SK-N-SH treated with all-trans-retinoic acid at 6 μM for 48 hours (cell line): ENCODE data around the gene PSG4.
"Not testable (repeated sequence)": the region's sequence is repeated elsewhere in the genome, so short reads cannot be mapped to it uniquely, and the experiment has no call there.

ENCODE experiments used
- ATAC-seq: fragments of 200-7000 bp; cut with Tn5 transposase; 3 replicates; pipeline ENCODE4 v1.9.1; 2020; ENCODE audit warnings: mild to moderate bottlenecking, moderate library complexity
- ARNTL ChIP-seq: fragments of 450-650 bp; formaldehyde crosslinking; IDR thresholded peaks from 2 replicates; pipeline ENCODE4 v1.5.0; 2020; ENCODE audit warnings: low read depth, mild to moderate bottlenecking, moderate library complexity, borderline replicate concordance
- BACH2 ChIP-seq: fragments of 250-450 bp; sonication (Bioruptor Pico); IDR thresholded peaks from 2 replicates; pipeline ENCODE4 v1.9.0; 2021; ENCODE audit warnings: mild to moderate bottlenecking, borderline replicate concordance
- CREB5 ChIP-seq: fragments of 250-450 bp; sonication (Bioruptor Pico); IDR thresholded peaks from 2 replicates; pipeline ENCODE4 v1.5.1; 2020; ENCODE audit warnings: low read depth, mild to moderate bottlenecking, moderate library complexity
- CSDC2 ChIP-seq: fragments of 250-450 bp; sonication (Bioruptor Pico); IDR thresholded peaks from 2 replicates; pipeline ENCODE4 v1.5.0; 2020; ENCODE audit warnings: mild to moderate bottlenecking, moderate library complexity
- ESRRG ChIP-seq: fragments of 250-450 bp; sonication (Bioruptor Pico); IDR thresholded peaks from 2 replicates; pipeline ENCODE4 v1.6.1; 2021; ENCODE audit warnings: mild to moderate bottlenecking
- GLIS3 ChIP-seq: fragments of 250-450 bp; sonication (Bioruptor Pico); IDR thresholded peaks from 2 replicates; pipeline ENCODE4 v1.5.0; 2020; ENCODE audit warnings: mild to moderate bottlenecking, moderate library complexity
- ISL1 ChIP-seq: fragments of 250-450 bp; sonication (Bioruptor Pico); IDR thresholded peaks from 2 replicates; pipeline ENCODE4 v2.1.2; 2022; ENCODE audit warnings: mild to moderate bottlenecking, moderate library complexity
- OSR1 ChIP-seq: fragments of 250-450 bp; sonication (Bioruptor Pico); IDR thresholded peaks from 2 replicates; pipeline ENCODE4 v1.8.0; 2022; ENCODE audit warnings: moderate library complexity, mild to moderate bottlenecking, inconsistent platforms
- PPARA ChIP-seq: fragments of 250-450 bp; sonication (Bioruptor Pico); IDR thresholded peaks from 2 replicates; pipeline ENCODE4 v1.5.0; 2020; ENCODE audit warnings: mild to moderate bottlenecking, borderline replicate concordance
- SNAI2 ChIP-seq: fragments of 250-450 bp; sonication (Bioruptor Pico); IDR thresholded peaks from 2 replicates; pipeline ENCODE4 v1.5.0; 2020; ENCODE audit warnings: mild to moderate bottlenecking, moderate library complexity
- TCF4 ChIP-seq: fragments of 250-450 bp; sonication (Bioruptor Pico); IDR thresholded peaks from 2 replicates; pipeline ENCODE4 v1.8.0; 2021; ENCODE audit warnings: mild to moderate bottlenecking, moderate library complexity, borderline replicate concordance
- ZC3H10 ChIP-seq: fragments of 250-450 bp; sonication (Bioruptor Pico); IDR thresholded peaks from 2 replicates; pipeline ENCODE4 v1.5.1; 2021; ENCODE audit warnings: mild to moderate bottlenecking, moderate library complexity
- ZFP3 ChIP-seq: fragments of 250-450 bp; sonication (Bioruptor Pico); IDR thresholded peaks from 2 replicates; pipeline ENCODE4 v1.5.0; 2020; ENCODE audit warnings: mild to moderate bottlenecking, moderate library complexity
- ZFP30 ChIP-seq: fragments of 450-650 bp; formaldehyde crosslinking; IDR thresholded peaks from 2 replicates; pipeline ENCODE4 v1.5.0; 2022; ENCODE audit warnings: mild to moderate bottlenecking, moderate library complexity
- ZNF565 ChIP-seq: fragments of 450-650 bp; formaldehyde crosslinking; conservative IDR thresholded peaks from 2 replicates; pipeline ENCODE4 v1.5.0; 2020; ENCODE audit warnings: low read depth, mild to moderate bottlenecking, moderate library complexity
- ZNF8 ChIP-seq: fragments of 450-650 bp; formaldehyde crosslinking; IDR thresholded peaks from 2 replicates; pipeline ENCODE4 v1.5.0; 2020; ENCODE audit warnings: mild to moderate bottlenecking, moderate library complexity
- TF ChIP-seq, protein P1 (sequence below): fragments of 250-450 bp; sonication (Bioruptor Pico); IDR thresholded peaks from 2 replicates; pipeline ENCODE4 v1.5.1; 2021; ENCODE audit warnings: mild to moderate bottlenecking, moderate library complexity
- TF ChIP-seq, protein P2 (sequence below): fragments of 250-450 bp; sonication (Bioruptor Pico); IDR thresholded peaks from 2 replicates; pipeline ENCODE4 v1.8.0; 2021; ENCODE audit warnings: low read depth, mild to moderate bottlenecking, moderate library complexity, borderline replicate concordance
- TF ChIP-seq, protein P3 (sequence below): fragments of 250-450 bp; sonication (Bioruptor Pico); IDR thresholded peaks from 2 replicates; pipeline ENCODE4 v1.5.0; 2020; ENCODE audit warnings: mild to moderate bottlenecking, moderate library complexity

The PSG4 gene

DNA sequence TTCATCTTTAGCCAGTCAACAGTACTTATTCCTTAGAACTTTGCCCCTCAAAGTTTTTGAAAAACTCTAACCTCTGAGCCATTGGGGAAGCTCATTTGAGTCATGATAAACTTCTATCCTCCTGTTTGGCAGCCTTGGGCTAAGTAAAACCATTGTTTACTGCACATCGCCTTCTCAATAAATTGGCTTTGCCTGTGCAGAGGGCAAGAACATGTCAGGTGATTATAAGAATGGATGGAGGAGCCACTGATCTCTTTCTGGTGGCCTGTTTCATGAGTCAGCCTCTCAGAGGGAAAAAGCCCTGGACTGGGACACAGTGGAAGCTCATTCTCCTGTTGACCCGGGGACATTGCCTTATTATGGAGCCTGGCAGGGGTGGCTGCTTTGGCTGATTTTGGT, 19.4 kb upstream of the PSG4 start:
- ATAC-seq: no peak
- TF ChIP-seq TCF4 (no peak), ZC3H10 (no peak), ZFP30 (CRISPR knock-in tag) (no peak), OSR1 (CRISPR knock-in tag) (no peak), ZFP3 (no peak), SNAI2 (no peak), ZNF8 (CRISPR knock-in tag) (no peak)

GRCh38 chr19:43224201-43224854, 18.9 kb upstream of the PSG4 start:
- ATAC-seq: not testable (repeated sequence)

- ATAC-seq: not testable (repeated sequence)
Measured at GRCh38 chr19:43221891-43222290, 16.5 kb upstream of the PSG4 start.

- ATAC-seq: not testable (repeated sequence)
Measured at GRCh38 chr19:43219136-43219535, 13.7 kb upstream of the PSG4 start.

DNA sequence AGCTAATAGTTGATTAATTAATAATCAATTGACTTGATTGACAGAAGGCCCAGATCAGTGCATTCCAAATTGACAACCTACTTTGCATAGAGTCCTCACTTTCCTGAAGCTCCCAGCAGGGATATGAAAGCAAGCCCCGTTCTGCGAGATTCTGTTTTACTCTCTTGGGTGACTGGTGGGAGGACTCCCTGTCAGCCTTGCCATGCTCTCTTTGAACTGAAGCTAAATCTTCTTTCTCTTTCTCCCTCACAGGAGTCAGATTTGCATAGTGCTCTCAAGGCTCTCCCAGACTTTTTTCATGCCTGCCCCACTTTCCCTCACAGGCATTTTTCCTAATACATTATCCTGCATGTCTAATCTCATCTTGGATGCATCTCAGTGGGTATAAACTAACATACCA, 10.4 kb upstream of the PSG4 start:
- not testable (repeated sequence) for ATAC-seq

GRCh38 chr19:43207991-43208390, 2.6 kb upstream of the PSG4 start:
- TF ChIP-seq, protein P1, sequence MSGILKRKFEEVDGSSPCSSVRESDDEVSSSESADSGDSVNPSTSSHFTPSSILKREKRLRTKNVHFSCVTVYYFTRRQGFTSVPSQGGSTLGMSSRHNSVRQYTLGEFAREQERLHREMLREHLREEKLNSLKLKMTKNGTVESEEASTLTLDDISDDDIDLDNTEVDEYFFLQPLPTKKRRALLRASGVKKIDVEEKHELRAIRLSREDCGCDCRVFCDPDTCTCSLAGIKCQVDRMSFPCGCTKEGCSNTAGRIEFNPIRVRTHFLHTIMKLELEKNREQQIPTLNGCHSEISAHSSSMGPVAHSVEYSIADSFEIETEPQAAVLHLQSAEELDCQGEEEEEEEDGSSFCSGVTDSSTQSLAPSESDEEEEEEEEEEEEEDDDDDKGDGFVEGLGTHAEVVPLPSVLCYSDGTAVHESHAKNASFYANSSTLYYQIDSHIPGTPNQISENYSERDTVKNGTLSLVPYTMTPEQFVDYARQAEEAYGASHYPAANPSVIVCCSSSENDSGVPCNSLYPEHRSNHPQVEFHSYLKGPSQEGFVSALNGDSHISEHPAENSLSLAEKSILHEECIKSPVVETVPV: no peak
- no peak for TF ChIP-seq ZNF8 (CRISPR knock-in tag)
- no peak for TF ChIP-seq ZNF565 (CRISPR knock-in tag)
- no peak for TF ChIP-seq CSDC2 (CRISPR knock-in tag)
- no peak for TF ChIP-seq ESRRG (CRISPR knock-in tag)
- TF ChIP-seq, protein P2, sequence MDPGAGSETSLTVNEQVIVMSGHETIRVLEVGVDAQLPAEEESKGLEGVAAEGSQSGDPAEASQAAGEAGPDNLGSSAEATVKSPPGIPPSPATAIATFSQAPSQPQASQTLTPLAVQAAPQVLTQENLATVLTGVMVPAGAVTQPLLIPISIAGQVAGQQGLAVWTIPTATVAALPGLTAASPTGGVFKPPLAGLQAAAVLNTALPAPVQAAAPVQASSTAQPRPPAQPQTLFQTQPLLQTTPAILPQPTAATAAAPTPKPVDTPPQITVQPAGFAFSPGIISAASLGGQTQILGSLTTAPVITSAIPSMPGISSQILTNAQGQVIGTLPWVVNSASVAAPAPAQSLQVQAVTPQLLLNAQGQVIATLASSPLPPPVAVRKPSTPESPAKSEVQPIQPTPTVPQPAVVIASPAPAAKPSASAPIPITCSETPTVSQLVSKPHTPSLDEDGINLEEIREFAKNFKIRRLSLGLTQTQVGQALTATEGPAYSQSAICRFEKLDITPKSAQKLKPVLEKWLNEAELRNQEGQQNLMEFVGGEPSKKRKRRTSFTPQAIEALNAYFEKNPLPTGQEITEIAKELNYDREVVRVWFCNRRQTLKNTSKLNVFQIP: no peak
- no peak for TF ChIP-seq TCF4
- no peak for TF ChIP-seq ARNTL (CRISPR knock-in tag)
- TF ChIP-seq ZFP3: no peak
- TF ChIP-seq BACH2 (CRISPR knock-in tag): no peak
- TF ChIP-seq OSR1 (CRISPR knock-in tag): no peak
- TF ChIP-seq PPARA (CRISPR knock-in tag): no peak
- no peak for TF ChIP-seq GLIS3 (CRISPR knock-in tag)
- TF ChIP-seq ISL1 (CRISPR knock-in tag): no peak
- no peak for TF ChIP-seq SNAI2
- TF ChIP-seq CREB5 (CRISPR knock-in tag): no peak
- no peak for TF ChIP-seq ZC3H10
- TF ChIP-seq, protein P3, sequence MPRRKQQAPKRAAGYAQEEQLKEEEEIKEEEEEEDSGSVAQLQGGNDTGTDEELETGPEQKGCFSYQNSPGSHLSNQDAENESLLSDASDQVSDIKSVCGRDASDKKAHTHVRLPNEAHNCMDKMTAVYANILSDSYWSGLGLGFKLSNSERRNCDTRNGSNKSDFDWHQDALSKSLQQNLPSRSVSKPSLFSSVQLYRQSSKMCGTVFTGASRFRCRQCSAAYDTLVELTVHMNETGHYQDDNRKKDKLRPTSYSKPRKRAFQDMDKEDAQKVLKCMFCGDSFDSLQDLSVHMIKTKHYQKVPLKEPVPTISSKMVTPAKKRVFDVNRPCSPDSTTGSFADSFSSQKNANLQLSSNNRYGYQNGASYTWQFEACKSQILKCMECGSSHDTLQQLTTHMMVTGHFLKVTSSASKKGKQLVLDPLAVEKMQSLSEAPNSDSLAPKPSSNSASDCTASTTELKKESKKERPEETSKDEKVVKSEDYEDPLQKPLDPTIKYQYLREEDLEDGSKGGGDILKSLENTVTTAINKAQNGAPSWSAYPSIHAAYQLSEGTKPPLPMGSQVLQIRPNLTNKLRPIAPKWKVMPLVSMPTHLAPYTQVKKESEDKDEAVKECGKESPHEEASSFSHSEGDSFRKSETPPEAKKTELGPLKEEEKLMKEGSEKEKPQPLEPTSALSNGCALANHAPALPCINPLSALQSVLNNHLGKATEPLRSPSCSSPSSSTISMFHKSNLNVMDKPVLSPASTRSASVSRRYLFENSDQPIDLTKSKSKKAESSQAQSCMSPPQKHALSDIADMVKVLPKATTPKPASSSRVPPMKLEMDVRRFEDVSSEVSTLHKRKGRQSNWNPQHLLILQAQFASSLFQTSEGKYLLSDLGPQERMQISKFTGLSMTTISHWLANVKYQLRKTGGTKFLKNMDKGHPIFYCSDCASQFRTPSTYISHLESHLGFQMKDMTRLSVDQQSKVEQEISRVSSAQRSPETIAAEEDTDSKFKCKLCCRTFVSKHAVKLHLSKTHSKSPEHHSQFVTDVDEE: no peak
- ATAC-seq: no peak

GRCh38 chr19:43207174-43207573, 1.7 kb upstream of the PSG4 start:
- not testable (repeated sequence) for ATAC-seq

DNA sequence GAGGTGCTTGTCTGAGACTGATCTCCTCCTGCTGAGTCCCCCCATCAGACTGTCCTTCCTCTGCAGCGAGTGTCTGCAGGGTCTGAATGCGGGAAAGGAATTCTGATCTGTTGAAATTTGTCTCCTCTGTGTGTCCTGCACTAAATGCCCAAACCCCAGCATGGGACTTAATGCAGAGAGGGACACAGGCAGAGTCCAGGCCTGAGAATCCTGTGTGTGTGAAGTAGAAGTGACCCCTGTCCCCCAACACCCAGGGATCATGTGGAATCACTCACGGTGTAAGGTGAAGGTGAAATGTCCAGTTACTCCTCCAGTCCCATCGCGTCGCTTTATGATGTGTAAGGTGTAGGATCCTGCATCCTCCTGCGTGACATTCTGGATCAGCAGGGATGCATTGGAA, 1.8 kb downstream of the PSG4 start:
- not testable (repeated sequence) for ATAC-seq

DNA sequence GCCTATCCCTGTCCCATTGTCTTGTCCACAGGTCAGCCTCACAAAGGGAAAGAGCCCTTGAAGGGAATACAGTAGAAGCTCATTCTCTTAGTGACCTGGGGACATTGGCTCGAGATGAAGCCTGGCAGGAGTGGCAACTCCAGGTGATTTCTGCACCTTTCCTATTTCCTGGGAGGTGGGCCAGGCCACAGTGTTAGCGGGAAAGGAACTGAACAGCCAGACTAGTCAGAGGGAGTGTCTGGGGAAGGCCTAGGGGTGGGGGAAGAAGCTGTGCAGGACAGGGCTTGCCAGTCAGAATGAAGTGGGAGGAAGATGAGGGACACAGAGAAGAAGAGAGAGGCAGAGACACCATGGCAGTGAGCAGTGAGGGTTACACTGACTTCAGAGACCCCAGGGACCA, 3.5 kb downstream of the PSG4 start:
- ATAC-seq: not testable (repeated sequence)
